Pulmonary artery endothelial cell (primary cell): ENCODE data around the gene MPST. TPM values are rescaled to one million over a fixed set of nuclear protein-coding genes. Genes with fewer than 3 reads are reported as not detected.
"Not testable (repeated sequence)": the region's sequence is repeated elsewhere in the genome, so short reads cannot be mapped to it uniquely, and the experiment has no call there.

ENCODE experiments used
- DNase-seq: peaks from one replicate; pipeline ENCODE4 v3.0.0-alpha.2; 2011; ENCODE audit warnings: low read depth, low spot score
- total RNA-seq: library from RNA; depleted of rRNA; stranded (reverse); fragments of >200 nt; gene quantifications from 2 replicates; pipeline ENCODE4 v1.2.3, GENCODE V29; 2014

Gene MPST
- total RNA-seq: 135 and 148 TPM in 2 replicates

DNA sequence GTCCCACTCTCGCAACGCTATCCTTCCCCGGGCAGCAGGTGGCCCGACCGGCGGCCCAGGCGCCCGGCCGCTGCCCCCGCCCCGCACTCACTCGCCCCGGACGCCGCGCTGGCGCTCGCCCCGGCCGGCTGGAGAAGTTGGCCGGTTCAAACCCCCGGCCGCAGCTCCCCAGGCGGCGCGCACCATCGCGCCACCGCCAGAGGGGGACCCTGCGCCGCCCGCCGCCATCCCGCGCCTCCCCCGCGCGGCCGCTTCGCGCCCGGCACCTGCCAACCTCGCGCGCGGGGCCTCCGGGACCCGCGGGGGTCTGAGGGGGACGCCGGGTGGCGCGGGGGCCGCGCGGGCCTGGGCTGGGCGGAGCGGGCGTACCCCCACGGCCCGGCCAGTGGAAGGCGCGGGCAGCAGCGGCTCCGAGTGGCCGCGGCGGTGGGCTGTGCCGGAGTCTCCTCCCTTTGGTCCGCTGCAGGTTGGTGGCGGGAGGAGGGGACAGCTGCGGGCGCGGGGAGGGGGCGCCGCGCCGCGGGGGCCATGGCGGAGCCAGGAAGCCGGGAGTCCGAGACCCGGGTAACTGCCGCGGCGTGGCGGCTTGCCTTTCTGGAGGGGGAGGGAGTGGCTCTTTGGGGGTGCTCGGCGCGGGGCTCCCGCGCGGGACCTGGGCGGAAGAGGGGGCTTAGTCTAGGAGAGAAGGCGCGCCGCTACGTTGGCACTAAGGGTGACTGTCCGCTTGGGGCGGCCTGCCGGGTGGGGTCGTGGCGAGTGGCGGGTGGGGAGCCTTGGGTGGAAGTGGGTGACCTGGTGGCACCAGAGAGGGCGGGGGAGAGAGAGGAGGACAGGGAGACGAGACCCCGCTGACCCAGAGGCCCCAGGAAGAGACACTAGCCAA, at the start of gene MPST, which contains the start of gene TST:
TSS of gene MPST (plus strand) at position 434 of the 883 bp plus-strand sequence. CDS start at position 529, 95 bp downstream.
TSS of gene TST (minus strand) at position 139 of the 883 bp plus-strand sequence. CDS start 715 bp downstream, outside the sequence.
- DNase-seq: no peak

- DNase-seq: no peak
Measured at GRCh38 chr22:36971341-36972125, 48.0 kb upstream of the MPST start.

DNA sequence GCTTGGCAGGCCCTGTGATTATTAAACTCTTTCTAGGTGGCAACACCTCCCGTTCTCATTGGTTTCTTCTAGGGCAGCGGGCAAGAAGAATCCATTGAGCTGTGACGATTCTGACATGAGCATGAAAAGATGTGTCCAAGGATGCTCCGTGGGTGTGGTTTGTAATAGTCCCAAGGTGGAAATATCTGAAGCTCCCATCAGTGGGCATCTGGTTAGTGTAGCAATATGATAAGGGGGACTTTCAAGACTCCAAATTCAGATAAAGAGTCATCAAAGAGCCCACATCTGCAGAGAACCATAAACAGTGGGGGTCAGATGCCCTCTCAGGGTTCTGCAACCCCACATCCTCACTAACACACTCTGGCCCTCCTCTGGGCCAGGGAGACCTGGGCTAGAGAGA, 42.9 kb upstream of the MPST start:
- no peak for DNase-seq

GRCh38 chr22:36977401-36977861, 42.1 kb upstream of the MPST start:
- no peak for DNase-seq

DNA sequence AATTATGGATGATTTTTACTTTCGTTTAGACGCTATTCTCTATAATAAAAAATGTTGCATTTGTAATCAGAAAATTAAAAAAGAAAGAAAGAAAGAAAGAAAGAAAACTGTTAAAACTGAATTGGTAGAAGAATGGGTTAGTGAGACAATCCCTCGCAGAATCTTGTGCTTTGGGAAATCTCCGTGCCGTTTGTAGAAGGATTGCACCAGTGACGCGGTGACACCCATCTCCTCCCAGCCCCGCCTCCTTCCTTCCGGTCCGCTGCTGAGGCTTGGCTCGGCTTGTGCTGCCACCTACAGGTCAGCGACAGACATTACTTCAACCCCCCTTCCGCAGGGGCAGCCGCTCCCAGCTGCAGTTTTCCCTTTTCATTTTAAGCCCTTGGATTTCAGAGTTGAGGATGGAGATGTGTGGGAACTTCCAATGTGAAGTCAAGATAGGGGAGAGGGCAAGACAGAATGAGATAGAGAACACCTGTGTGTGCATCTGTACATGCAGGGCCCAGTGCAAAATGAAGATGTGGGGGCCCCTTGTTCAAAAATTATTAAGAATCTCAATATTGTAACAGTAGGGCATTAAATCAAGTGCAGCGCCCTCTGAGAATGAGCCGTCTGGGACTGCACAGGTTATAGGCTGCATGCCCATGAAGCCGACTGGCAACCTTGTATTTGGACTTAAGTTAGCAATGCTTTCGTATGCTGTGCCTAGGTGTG, 41.4 kb upstream of the MPST start:
- DNase-seq: peak; percentile 43

DNA sequence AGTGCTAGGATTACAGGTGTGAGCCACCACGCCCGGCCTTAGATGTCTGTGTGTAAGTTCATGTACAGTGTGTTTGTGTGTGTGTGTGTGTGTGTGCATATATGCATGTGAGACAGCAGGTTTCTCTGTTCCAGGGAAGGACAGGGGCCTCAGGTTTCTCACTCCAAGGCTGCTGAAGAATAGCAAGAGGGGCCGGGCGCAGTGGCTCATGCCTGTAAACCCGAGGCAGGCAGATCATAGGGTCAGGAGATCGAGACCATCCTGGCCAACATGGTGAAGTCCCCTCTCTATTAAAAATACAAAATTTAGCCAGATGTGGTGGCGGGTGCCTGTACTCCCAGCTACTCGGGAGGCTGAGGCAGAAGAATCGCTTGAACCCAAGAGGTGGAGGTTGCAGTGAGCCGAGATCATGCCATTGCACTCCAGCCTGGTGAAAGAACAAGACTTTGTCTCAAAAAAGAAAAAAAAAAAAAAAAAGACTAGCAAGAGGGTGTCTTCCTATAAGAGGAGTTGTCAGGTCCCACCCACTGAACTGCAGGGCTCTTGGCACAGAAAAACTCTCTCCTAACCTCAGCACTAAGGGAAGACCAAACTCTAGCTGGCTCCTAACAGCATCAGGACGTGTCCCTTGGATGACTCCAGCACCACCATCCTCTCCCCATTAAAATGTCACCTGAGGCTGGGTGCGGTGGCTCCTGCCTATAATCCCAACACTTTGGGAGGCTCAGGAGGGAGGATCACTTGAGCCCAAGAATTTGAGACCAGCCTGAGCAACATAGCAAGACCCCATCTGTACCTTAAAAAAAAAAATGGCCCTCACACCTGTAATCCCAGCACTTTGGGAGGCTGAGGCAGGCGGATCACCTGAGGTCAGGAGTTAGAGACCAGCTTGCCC, 40.3 kb upstream of the MPST start:
- no peak for DNase-seq

- no peak for DNase-seq
Measured at GRCh38 chr22:36981247-36981775, 38.2 kb upstream of the MPST start.

GRCh38 chr22:36982136-36982535, 37.4 kb upstream of the MPST start:
- DNase-seq: no peak

- DNase-seq: no peak
Measured at GRCh38 chr22:36985211-36985889, 34.2 kb upstream of the MPST start.

GRCh38 chr22:36986242-36986821, 33.2 kb upstream of the MPST start:
- DNase-seq: no peak

DNA sequence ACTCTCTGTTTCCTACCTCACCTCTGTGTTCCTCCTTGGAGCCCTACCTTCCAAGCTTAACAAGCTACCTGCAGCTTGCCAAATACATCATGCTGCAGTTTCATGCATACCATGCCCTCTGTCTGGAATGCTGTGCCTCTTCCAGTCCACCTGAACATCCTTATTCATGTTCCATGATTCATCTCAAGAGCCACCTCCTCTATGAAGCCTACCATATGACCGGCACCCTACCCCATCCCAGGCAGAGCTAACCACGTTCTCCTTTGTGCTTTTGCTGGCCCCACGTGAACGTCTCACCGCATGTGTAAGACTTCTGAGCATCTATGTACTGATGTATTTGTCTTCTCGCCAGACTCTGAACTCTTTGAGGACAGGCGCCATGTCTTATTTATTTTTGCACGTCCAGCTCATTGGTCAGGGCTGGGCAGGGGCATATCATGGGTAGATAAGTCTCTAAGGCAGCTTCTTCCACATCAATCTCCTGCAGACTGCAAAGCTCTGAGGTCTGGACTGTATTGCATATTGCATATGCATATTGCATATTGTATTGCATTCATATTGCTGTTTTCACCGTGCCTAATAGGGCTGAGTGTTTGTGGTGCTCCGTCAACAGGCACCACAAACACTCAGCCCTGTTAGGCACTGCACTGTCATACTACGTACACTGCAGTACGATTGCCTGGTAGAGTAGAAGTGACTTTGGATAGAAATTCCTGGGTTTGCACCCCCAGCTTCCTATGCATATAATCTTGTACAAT, 31.3 kb upstream of the MPST start:
- DNase-seq: no peak

DNA sequence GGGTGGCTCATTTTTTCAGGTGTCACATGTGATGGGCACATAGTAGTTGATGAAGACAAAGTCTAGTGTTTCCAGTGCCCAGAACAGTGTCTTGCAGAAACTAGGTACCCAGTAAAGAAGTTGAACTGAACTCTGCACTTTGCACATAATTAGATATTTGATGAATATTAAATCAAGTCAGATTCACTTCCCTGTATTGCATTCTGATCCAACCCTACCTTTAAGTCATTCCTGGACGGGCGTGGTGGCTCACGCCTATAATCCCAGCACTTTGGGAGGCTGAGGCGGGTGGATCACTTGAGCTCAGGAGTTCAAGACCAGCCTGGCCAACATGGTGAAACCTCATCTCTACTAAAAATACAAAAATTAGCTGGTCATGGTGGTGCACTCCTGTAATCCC, 30.5 kb upstream of the MPST start:
- DNase-seq: not testable (repeated sequence)

DNA sequence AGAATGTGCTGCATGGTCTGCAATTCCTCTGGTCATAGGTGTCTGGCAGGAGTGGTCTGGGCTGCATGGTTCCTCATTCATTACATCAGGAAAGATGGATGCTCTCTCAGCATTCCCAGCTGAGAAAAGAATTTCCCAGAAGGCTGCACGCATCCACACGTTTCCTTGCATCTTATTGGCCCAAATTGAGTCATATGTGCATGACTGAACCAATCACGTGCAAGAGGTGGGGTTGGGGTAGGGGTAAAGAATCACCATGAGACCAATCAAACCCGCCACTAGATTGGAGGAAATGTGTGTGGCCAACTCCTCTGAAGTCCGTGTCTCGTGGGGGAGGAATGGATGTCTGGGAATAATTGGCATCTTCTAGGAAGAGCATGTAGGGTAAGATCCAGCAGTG, 29.1 kb upstream of the MPST start:
- no peak for DNase-seq

DNA sequence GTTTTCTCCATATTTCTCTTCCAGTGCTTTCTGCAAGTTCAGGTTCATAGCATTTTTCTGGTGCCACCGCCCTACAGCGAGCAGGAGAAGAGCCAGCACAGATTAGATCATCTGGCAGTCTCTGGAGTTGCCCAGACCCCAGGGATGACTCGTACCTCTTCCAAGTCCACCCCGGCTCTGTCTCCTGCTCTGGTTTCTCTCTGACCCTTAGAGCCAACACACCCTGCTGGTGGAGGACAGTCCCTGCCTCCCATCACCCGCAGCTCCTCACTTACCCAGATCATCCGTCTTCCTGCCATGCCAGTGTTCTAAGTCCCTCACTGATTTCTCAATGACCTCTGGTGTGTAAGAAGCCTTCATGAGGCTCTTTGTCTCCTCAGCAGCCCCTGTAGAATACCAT, 28.3 kb upstream of the MPST start:
- no peak for DNase-seq

DNA sequence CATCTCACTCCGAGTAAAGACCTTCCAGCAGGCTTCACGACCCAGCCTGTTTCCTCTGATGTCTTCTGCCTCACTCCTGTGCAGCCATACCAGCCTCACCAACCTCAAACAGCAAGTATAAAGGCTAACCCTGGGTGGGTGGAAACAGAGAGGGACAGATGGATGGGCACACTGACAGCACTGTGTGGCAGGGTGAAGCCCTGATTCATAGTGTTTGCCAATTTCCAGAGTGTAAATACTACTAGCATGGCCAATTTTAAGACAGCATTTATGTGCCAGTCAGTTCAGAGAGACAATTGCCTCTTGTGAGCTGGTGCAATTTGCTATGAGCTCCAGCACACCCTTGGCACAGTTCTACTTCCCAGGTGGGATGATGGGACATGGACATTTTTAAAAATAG, 21.8 kb upstream of the MPST start:
- DNase-seq: no peak

DNA sequence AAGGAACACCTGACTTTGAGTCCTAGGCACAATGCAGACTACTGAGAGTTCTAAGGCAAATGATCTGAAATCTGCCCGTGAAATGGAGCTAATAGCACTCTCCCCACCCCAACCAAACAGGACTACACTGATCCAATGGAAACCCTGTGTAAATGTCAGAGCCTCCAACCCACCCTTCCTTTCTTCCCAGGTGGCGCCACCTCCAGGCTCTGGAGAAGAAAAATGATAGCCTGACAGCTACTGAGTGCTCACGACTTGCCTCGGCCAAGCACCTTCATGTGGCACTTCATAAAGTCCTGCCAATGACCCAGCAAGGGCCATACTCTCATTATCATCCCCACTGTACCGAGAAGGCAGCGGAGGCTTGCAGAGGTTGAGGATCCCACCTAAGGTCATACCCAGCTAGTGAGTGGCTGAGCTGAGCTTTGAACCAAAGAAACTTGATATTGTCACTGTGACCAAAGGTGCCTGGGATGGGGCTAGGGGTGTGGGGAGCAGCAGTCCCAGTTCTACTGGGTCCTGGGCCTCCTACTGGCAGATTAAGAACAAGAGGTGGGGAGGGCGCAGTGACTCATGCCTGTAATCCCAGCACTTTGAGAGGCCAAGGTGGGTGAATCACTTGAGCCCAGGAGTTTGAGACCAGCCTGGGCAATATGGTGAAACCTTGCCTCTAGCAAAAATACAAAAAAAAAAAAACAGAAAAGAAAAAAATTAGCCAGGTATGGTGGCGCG, 20.8 kb upstream of the MPST start:
- DNase-seq: no peak

GRCh38 chr22:36999463-36999862, 20.1 kb upstream of the MPST start:
- DNase-seq: no peak
